GM12891 (cell line): ENCODE measurements around the gene CEP170.
"Not testable (repeated sequence)": the region's sequence is repeated elsewhere in the genome, so short reads cannot be mapped to it uniquely, and the experiment has no call there.

ENCODE experiments used
- POLR2A ChIP-seq: IDR thresholded peaks from 2 replicates; pipeline ENCODE4 v1.6.1; 2011; ENCODE audit warnings: low read depth, low read length, control low read depth
- POLR2AphosphoS5 ChIP-seq: IDR thresholded peaks from 2 replicates; pipeline ENCODE4 v1.6.1; 2011; ENCODE audit warnings: low read depth, low read length, control low read depth
- POU2F2 ChIP-seq: IDR thresholded peaks from 2 replicates; pipeline ENCODE4 v1.6.1; 2011; ENCODE audit warnings: low read depth, mild to moderate bottlenecking, control low read depth, low read length, moderate library complexity
- SPI1 ChIP-seq: IDR thresholded peaks from 2 replicates; pipeline ENCODE4 v1.6.1; 2011; ENCODE audit warnings: low read depth, low read length, control low read depth

GRCh38 chr1:243197524-243197923 lies 57.6 kb downstream of the CEP170 start:
- TF ChIP-seq POLR2A, POLR2AphosphoS5, POU2F2, SPI1: not testable (repeated sequence)
